Measurements from ENCODE around the gene RTL10. TPM values are rescaled to one million over a fixed set of nuclear protein-coding genes. Genes with fewer than 3 reads are reported as not detected.
A peak's percentile ranks its signal among the peaks of the same experiment; 100 is the strongest.

Gene RTL10
- total RNA-seq, 6 experiments from 2014 or later = 6.4 to 9.1 (median 6.6) TPM

GRCh38 chr22:19876314-19876940 is 21.8 kb upstream of the RTL10 start:
- ATAC-seq (no peak), DNase-seq (peak in 2 of 3 donors; percentile 14 to 52)
- intact Hi-C loops (cut with DNase I) = loop anchor here in 1 of 2 donors (10.0 kb wide), 1 partner anchor 122 kb away; no protein-coding TSS in a partner anchor
- TF ChIP-seq CTCF (IDR thresholded peaks at IDR 0.05) = no peak
- TF ChIP-seq POLR2A (IDR thresholded peaks at IDR 0.05) = no peak
- Histone ChIP-seq H3K27me3 (no peaks in the 10 kb centered on the region), H3K4me1 (no peaks in the 10 kb centered on the region), H3K9me3 (no peaks in the 10 kb centered on the region), H3K27ac (no peak overlapping the region), H3K4me3 (no peak overlapping the region), H3K36me3 (no peaks in the 10 kb centered on the region)
- 75% methylated on average over 2 of the region's 21 CpGs for WGBS (ENCODE audit: insufficient coverage, low coverage, low lambda C conversion rate, missing lambda C conversion rate)

DNA sequence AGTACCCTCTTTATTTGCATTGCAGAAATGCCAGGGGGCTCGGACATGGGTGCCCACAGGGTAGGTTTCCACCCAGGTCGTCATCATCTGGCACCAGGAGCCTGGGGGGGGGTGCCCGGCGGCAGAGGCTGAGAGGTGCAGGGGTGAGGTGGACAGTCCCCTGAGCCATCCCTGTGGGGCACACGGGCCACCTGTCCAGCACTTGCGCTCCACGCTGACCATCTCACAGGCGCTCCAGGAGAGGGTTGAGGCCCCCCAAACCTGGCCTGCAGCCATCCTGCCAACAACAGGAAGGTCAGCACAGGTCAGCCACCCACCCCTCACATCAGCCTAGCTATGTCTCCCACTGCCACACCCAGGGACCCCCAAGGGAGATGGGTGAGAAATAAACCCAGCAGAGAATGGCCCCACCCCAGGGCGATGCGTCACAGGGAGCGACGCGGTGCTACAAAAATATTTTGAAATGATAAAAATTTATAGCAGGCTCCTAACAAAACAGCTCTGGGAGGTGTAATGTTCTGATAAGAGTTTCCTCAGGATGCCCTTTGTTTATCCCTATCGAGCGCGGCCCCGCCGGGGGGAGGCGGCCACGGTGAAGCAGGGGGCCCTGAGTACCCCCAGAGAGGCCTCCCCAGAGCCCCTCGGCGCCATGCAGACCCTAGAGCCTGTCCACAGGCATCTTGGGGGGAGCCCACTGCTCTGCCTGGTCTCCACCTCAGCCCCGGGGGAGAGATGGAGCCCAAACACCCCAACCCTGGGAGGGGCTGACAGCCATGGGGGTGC is 21.0 kb upstream of the RTL10 start:
- H3K9me3 ChIP-seq = no peaks in the 10 kb centered on the region
- H3K27ac ChIP-seq = no peak overlapping the region
- H3K36me3 ChIP-seq = no peaks in the 10 kb centered on the region
- no peak for ATAC-seq
- intact Hi-C loops (cut with DNase I) = loop anchor here in 1 of 2 donors (10.0 kb wide), 1 partner anchor 121 kb away; no protein-coding TSS in a partner anchor
- H3K27me3 ChIP-seq = no peaks in the 10 kb centered on the region
- no peaks in the 10 kb centered on the region for H3K4me1 ChIP-seq
- H3K4me3 ChIP-seq = no peak overlapping the region
- no peak for TF ChIP-seq CTCF (IDR thresholded peaks at IDR 0.05)
- no peak for TF ChIP-seq POLR2A (IDR thresholded peaks at IDR 0.05)
- DNase-seq = peak in 2 of 3 donors; percentile 14 to 55
- 80% methylated on average over 1 of the region's 23 CpGs for WGBS (ENCODE audit: insufficient coverage, low coverage, low lambda C conversion rate, missing lambda C conversion rate)

DNA sequence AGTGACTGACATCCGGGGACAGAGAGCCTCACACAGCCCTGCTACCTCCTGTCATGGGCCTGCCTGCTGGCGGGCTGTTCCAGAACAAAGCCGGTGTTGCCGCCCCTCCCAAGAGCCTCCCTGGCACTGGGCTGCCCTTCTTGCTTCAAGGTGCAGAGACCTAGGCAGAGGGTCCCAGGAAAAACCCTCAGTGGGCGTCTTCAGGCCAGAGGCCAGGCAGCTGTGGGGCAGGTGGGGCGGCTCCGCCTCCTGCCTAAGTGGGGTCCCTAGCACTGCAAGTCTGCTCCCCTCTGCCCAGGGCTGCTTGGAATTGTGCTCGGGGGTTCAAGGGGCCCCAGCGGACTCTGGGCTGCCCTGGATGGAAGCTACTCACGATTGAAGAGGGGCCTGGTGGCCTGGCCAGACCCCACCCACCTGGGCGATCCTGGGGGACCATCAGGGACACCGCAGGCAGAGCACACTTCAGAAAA is 20.4 kb upstream of the RTL10 start:
- no peak for ATAC-seq
- intact Hi-C loops (cut with DNase I) = loop anchor here in 1 of 2 donors (10.0 kb wide), 1 partner anchor 120 kb away; no protein-coding TSS in a partner anchor
- no peak for TF ChIP-seq POLR2A (IDR thresholded peaks at IDR 0.05)
- TF ChIP-seq CTCF (IDR thresholded peaks at IDR 0.05) = no peak
- Histone ChIP-seq H3K9me3 (no peaks in the 10 kb centered on the region), H3K4me3 (no peak overlapping the region), H3K36me3 (no peaks in the 10 kb centered on the region), H3K27ac (no peak overlapping the region), H3K27me3 (no peaks in the 10 kb centered on the region), H3K4me1 (no peaks in the 10 kb centered on the region)
- WGBS (ENCODE audit: insufficient coverage, low coverage, low lambda C conversion rate, missing lambda C conversion rate) = no CpG with 5 or more reads among the region's 12 CpGs
- DNase-seq = peak in 2 of 3 donors; percentile 15 to 43

GRCh38 chr22:19874307-19875060 is 19.8 kb upstream of the RTL10 start:
- no peak for ATAC-seq
- no peak for TF ChIP-seq POLR2A (IDR thresholded peaks at IDR 0.05)
- no peak for TF ChIP-seq CTCF (IDR thresholded peaks at IDR 0.05)
- no peaks in the 10 kb centered on the region for H3K9me3 ChIP-seq
- H3K27me3 ChIP-seq = no peaks in the 10 kb centered on the region
- no peaks in the 10 kb centered on the region for H3K4me1 ChIP-seq
- no peak overlapping the region for H3K4me3 ChIP-seq
- WGBS (ENCODE audit: insufficient coverage, low coverage, low lambda C conversion rate, missing lambda C conversion rate) = no CpG with 5 or more reads among the region's 27 CpGs
- H3K36me3 ChIP-seq = no peaks in the 10 kb centered on the region
- no peak overlapping the region for H3K27ac ChIP-seq
- peak in 1 of 3 donors; percentile 15 for DNase-seq
- intact Hi-C loops (cut with DNase I) = loop anchor here in 1 of 2 donors (10.0 kb wide), 1 partner anchor 120 kb away; no protein-coding TSS in a partner anchor
